ES-I3 (cell line): ENCODE data around the gene OR4K1.
"Not testable (repeated sequence)": the region's sequence is repeated elsewhere in the genome, so short reads cannot be mapped to it uniquely, and the experiment has no call there.

ENCODE experiments used
- H3K36me3 ChIP-seq: 2 replicates; pipeline ENCODE4 v1.6.1; 2013; ENCODE audit warnings: mild to moderate bottlenecking, low read length, control low read depth, moderate library complexity; ENCODE audit not compliant: insufficient read depth
- H3K4me1 ChIP-seq: 2 replicates; pipeline ENCODE4 v1.6.1; 2013; ENCODE audit warnings: mild to moderate bottlenecking, control low read depth, low read length; ENCODE audit not compliant: insufficient read depth
- H3K9ac ChIP-seq: 2 replicates; pipeline ENCODE4 v1.6.1; 2013; ENCODE audit warnings: low read depth, mild to moderate bottlenecking, low read length, moderate library complexity
- H3K9me3 ChIP-seq: 2 replicates; pipeline ENCODE4 v1.6.1; 2013; ENCODE audit warnings: mild to moderate bottlenecking, low read length, moderate library complexity; ENCODE audit not compliant: control insufficient read depth, insufficient read depth

Gene OR4K1, protein sequence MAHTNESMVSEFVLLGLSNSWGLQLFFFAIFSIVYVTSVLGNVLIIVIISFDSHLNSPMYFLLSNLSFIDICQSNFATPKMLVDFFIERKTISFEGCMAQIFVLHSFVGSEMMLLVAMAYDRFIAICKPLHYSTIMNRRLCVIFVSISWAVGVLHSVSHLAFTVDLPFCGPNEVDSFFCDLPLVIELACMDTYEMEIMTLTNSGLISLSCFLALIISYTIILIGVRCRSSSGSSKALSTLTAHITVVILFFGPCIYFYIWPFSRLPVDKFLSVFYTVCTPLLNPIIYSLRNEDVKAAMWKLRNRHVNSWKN

DNA sequence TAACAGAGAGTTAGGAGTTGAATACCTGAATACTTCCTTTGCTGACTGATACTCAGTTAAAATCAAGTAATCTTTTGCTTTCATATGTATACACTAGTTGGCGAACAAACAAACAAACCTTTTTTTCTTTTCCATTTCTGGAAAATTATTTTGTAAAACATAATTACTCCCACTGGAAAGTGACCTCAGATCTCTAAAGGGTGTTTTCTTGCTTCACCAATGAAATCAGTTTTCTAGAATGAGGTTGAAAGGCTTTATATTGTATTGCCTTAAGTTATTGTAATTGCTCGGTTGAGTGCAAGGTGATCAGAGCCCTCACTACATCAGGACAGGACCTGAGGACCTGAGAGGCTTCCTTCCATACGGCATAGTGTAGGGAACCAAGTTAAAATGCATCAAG lies at the start of gene OR4K1:
Gene OR4K1 (plus strand): TSS at position 301 of the 400 bp plus-strand sequence. CDS start 4,750 bp downstream, outside the sequence.
- Histone ChIP-seq H3K9me3 (no peaks in the 10 kb centered on the region), H3K36me3 (no peaks in the 10 kb centered on the region), H3K9ac (no peak within 1 kb of the TSS), H3K4me1 (no peaks in the 10 kb centered on the region)

GRCh38 chr14:19895282-19895681 lies 35.4 kb upstream of the OR4K1 start:
- H3K4me1 ChIP-seq, result no peaks in the 10 kb centered on the region
- H3K9me3 ChIP-seq, result peaks cover 7% of the 10 kb centered on the region; the same call in 1 of the 2 replicates
- no peak overlapping the region for H3K9ac ChIP-seq
- H3K36me3 ChIP-seq, result no peaks in the 10 kb centered on the region

- no peaks in the 10 kb centered on the region for H3K4me1 ChIP-seq
- no peaks in the 10 kb centered on the region for H3K36me3 ChIP-seq
- H3K9me3 ChIP-seq, result peaks cover 7% of the 10 kb centered on the region; the same call in 1 of the 2 replicates
- no peak overlapping the region for H3K9ac ChIP-seq
Measured at GRCh38 chr14:19900999-19901398, 29.7 kb upstream of the OR4K1 start.

DNA sequence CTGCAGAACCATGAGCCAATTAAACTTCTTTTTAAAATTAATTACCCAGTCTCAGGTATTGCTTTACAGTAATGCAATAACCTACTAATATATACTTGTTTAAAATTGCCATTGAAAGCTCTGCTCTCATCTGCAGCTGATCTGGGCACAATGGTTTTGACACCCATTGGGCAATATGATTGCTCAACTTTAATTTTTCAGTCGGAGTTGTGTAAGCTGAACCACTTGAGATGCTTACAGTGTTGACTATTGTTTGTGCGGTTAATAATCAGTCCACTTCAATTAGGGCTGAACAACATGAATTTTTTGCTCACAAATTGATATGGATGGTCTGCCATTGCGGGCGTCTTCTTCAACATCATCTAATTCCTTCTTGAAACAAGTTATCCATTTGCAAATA lies 28.3 kb upstream of the OR4K1 start:
- no peaks in the 10 kb centered on the region for H3K36me3 ChIP-seq
- no peak overlapping the region for H3K9ac ChIP-seq
- no peaks in the 10 kb centered on the region; the same call in 1 of the 2 replicates for H3K9me3 ChIP-seq
- H3K4me1 ChIP-seq, result no peaks in the 10 kb centered on the region

GRCh38 chr14:19906665-19907064 lies 24.1 kb upstream of the OR4K1 start:
- Histone ChIP-seq H3K4me1 (no peaks in the 10 kb centered on the region), H3K9ac (no peak overlapping the region), H3K9me3 (no peaks in the 10 kb centered on the region), H3K36me3 (no peaks in the 10 kb centered on the region)

DNA sequence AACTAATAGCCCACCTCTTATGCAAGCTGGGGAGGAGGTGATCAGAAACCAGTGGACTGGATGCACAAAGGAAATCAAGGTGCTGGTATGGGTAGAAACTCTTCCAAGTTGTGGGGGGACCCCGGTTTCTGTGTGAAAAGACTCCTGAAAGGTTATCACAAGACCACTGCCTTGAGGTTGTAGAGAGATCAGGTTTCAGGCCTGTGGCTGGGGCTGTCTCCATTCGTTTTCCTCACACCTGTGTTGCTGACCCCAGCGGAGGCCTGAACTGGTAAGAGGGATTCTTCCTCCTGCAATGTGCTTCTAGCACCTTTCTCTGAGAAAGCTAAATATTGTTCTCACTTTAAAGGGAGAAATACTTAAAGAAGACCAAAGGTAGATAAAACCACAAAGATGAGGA lies 19.6 kb upstream of the OR4K1 start:
- Histone ChIP-seq H3K9me3 (no peaks in the 10 kb centered on the region), H3K9ac (no peak overlapping the region), H3K36me3 (no peaks in the 10 kb centered on the region), H3K4me1 (no peaks in the 10 kb centered on the region)

DNA sequence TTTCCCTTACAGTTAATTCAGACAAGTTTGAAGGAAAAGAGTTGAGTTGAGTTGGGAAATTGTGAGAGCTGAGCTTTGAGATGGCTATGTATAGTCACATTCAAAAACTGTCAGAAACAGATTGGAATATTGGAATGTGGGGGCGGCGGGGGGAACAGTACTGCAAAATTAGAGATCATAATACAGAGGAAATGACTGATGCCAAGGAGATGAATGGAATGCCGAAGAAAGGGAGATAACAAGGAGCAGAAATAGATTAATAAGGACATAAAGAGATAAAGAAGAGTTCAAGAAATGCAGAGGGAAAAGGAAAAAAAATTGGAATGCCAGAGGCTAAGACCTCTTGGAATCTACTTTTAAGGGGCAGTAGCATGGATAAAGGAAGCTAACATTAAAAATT lies 13.5 kb upstream of the OR4K1 start:
- no peak overlapping the region for H3K9ac ChIP-seq
- H3K4me1 ChIP-seq, result no peaks in the 10 kb centered on the region
- H3K9me3 ChIP-seq, result no peaks in the 10 kb centered on the region
- H3K36me3 ChIP-seq, result no peaks in the 10 kb centered on the region

GRCh38 chr14:19917955-19918518 lies 12.7 kb upstream of the OR4K1 start:
- Histone ChIP-seq H3K36me3 (no peaks in the 10 kb centered on the region), H3K9me3 (no peaks in the 10 kb centered on the region), H3K4me1 (no peaks in the 10 kb centered on the region)

DNA sequence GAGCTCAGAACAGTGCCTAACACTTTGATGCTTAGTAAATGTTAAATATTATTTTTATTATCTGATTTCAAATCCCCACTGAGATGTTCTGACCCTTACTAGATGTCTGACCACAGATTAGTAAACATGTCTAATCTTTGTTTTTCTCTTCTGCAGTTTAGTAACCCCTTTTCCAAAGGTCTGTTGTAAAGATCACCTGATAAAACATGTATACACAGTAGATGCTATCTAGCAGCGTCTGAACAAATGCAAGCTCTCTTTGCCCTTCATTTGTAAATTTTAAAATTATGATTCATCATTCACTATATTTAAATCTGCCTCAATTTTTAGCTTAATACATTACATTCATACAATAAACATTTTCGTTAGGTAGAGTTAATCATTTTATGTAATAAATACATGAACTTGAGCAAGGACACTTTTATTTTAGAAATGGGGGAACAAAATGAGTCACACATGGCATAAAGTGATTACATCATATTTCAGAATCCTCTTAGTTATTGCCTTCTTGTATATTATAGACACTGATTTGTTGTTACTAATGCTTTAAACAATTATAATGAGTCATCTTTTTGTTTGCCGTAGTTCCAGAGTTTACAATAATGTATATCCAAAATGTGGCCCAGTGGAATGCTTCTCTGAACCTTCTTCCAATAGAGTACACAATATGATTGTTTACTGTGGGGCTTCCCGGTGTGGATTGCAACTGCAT lies 12.0 kb upstream of the OR4K1 start:
- H3K36me3 ChIP-seq, result no peaks in the 10 kb centered on the region
- H3K9ac ChIP-seq, result no peak overlapping the region
- no peaks in the 10 kb centered on the region for H3K9me3 ChIP-seq
- H3K4me1 ChIP-seq, result no peaks in the 10 kb centered on the region

More at GRCh38 chr14:19917955-19918518, 12.7 kb upstream of the OR4K1 start:
- H3K9ac ChIP-seq, result no peak overlapping the region

GRCh38 chr14:19920021-19920657 lies 10.6 kb upstream of the OR4K1 start, which contains the start of gene OR4K5:
Gene OR4K5 (plus strand): TSS chr14:19920607. CDS start chr14:19920607, 0 bp downstream.
- no peaks in the 10 kb centered on the region for H3K9me3 ChIP-seq
- no peaks in the 10 kb centered on the region for H3K36me3 ChIP-seq
- no peaks in the 10 kb centered on the region for H3K4me1 ChIP-seq
- no peak within 1 kb of the TSS for H3K9ac ChIP-seq

- no peaks in the 10 kb centered on the region for H3K9me3 ChIP-seq
Measured at GRCh38 chr14:19941668-19942067, 11.0 kb downstream of the OR4K1 start.

GRCh38 chr14:19947413-19948090 lies 16.8 kb downstream of the OR4K1 start:
- no peaks in the 10 kb centered on the region for H3K4me1 ChIP-seq
- no peak overlapping the region for H3K9ac ChIP-seq
- H3K36me3 ChIP-seq, result no peaks in the 10 kb centered on the region
- no peaks in the 10 kb centered on the region for H3K9me3 ChIP-seq

More at GRCh38 chr14:19941668-19942067, 11.0 kb downstream of the OR4K1 start:
- H3K9ac ChIP-seq, result no peak overlapping the region
- no peaks in the 10 kb centered on the region for H3K4me1 ChIP-seq
- H3K36me3 ChIP-seq, result no peaks in the 10 kb centered on the region

GRCh38 chr14:19949218-19949617 lies 18.5 kb downstream of the OR4K1 start:
- H3K4me1 ChIP-seq, result no peaks in the 10 kb centered on the region
- H3K9me3 ChIP-seq, result no peaks in the 10 kb centered on the region; the same call in 1 of the 2 replicates
- no peaks in the 10 kb centered on the region for H3K36me3 ChIP-seq
- no peak overlapping the region for H3K9ac ChIP-seq

GRCh38 chr14:19969735-19970134 lies 39.0 kb downstream of the OR4K1 start:
- H3K9me3 ChIP-seq, H3K4me1 ChIP-seq, H3K9ac ChIP-seq: not testable (repeated sequence)

More at GRCh38 chr14:19969735-19970134, 39.0 kb downstream of the OR4K1 start:
- not testable (repeated sequence) for H3K36me3 ChIP-seq
